Adrenal gland (tissue), 5 donors: ENCODE measurements around the gene LFNG.

Source experiments
- POLR2A ChIP-seq, 2 donors: fragments of 450-650 bp; IDR thresholded peaks; one replicate each; pipeline ENCODE4 v1.6.1; 2017; ENCODE audit warnings: antibody characterized with exemption in 2 of 2, mild to moderate bottlenecking in 2 of 2, moderate library complexity in 1 of 2
- TF ChIP-seq, protein P1 (sequence below), 6 experiments: fragments of 450-650 bp in 4 of 6; fragments of 200-600 bp in 2 of 6; sonication (generic) in 1 of 6; IDR thresholded peaks; 1 replicate in 5 of 6; 2 replicates in 1 of 6; pipeline versions ENCODE4 v1.5.1 to v1.8.0; 2016 to 2021; ENCODE audit warnings: antibody characterized with exemption in 6 of 6, mild to moderate bottlenecking in 2 of 6, moderate library complexity in 1 of 6
- donor health status: DM: no; HTN: no; CAD: no.

DNA sequence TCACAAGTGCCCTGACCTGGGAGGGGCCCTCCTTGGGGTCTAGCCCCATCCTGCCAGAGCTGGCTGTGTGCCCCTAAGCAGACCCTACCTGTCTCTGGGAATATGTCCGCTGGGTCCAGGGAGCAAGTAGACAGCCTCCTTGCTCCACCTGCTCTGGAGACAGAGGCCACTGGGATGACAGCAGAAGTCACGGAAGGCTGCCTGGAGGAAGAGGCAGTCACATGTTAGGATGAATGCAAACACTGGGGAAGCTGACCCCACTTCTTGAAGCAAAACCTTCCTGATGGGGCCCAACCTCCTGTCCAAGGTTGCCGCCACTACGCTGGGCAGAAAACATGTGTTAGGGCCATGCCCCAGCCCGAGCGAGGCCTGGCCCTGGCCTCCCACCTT lies 11.7 kb upstream of the LFNG start:
- TF ChIP-seq, protein P1, sequence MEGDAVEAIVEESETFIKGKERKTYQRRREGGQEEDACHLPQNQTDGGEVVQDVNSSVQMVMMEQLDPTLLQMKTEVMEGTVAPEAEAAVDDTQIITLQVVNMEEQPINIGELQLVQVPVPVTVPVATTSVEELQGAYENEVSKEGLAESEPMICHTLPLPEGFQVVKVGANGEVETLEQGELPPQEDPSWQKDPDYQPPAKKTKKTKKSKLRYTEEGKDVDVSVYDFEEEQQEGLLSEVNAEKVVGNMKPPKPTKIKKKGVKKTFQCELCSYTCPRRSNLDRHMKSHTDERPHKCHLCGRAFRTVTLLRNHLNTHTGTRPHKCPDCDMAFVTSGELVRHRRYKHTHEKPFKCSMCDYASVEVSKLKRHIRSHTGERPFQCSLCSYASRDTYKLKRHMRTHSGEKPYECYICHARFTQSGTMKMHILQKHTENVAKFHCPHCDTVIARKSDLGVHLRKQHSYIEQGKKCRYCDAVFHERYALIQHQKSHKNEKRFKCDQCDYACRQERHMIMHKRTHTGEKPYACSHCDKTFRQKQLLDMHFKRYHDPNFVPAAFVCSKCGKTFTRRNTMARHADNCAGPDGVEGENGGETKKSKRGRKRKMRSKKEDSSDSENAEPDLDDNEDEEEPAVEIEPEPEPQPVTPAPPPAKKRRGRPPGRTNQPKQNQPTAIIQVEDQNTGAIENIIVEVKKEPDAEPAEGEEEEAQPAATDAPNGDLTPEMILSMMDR (IDR thresholded peaks at IDR 0.05): no peak
- no peak for TF ChIP-seq POLR2A (IDR thresholded peaks at IDR 0.05)
